Measurements from ENCODE around the gene UBAC1. TPM values are rescaled to one million over a fixed set of nuclear protein-coding genes. Genes with fewer than 3 reads are reported as not detected.

Gene UBAC1
- total and polyA plus RNA-seq, 9 of the 15 experiments (the other 6 are each of a cell fraction or from before 2014, with no cell fraction given): 94.0 to 399 (median 228) TPM

DNA sequence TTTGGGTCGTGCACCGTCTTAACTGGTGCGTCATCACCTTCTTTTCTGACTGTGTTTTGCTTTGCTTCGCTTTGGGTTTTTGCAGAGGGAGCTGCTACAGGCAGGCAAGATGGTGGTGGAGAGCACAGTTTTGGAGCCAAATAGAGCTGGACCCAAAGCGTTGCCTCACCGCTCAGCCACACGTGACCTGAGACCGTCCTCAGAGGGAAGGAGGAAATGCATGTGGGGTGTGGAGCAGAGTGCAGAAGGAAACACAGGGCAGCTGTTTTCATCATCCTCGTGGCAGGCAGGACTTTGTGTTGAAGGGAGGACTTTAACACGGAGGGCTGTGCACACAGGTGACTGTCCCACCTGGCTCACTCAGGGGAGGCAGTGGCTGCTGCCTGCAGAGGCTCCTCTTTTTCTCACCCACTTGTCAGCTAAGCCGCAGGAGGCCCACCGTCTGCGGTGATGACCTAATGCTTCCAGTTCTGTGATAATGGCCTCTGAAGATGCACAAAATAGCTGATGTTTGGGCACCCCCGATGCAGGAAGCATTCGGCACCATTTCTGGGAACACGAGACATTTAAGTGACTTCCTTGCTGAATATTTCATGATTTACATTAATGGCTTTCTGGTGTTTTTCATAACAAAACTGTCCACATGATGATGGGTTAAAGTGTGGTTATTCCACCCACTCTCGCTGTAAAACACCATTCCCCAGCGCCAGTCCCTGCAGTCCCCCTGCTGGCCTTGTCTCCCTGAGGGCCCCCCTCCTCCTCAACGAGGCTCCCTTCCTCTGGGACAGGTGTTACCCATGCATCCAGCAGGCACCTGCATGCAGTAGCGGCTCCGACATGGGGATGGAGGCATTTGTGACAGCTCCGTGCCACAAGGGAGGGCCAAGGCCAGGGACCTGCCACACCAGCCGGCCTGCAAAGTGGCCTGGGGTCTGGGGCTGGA, 12.4 kb upstream of the UBAC1 start:
- ATAC-seq: no peak
- no peak overlapping the region for H3K27ac ChIP-seq (ENCODE audit: extremely low read depth, low read depth, low read length)
- no peak for DNase-seq (ENCODE audit: extremely low read depth in 1 of 4, low spot score in 3 of 4)
- in situ Hi-C loops (cut with MboI): no loop called here
- peaks cover 5% of the 10 kb centered on the region; the same call in 1 of the 2 replicates for H4K20me1 ChIP-seq (replicated peaks; ENCODE audit: control insufficient read depth, insufficient read depth, low read length)
- H3K4me1 ChIP-seq (replicated peaks in 1 of 2; ENCODE audit: control insufficient read depth in 2 of 2, insufficient read depth in 2 of 2, low read length in 2 of 2): peaks cover 0 to 18% of the 10 kb centered on the region in 2 experiments; a peak in 2 of 5 replicates
- no peak overlapping the region for H3K4me3 ChIP-seq
- BruUV-seq (replicated peaks): no TSS peak
- no peaks in the 10 kb centered on the region for H3K9me3 ChIP-seq (replicated peaks; ENCODE audit: control insufficient read depth, insufficient read depth, low read depth, low read length)
- ChIA-PET CTCF (ENCODE audit: low intra/inter-chr PET ratio) (no interaction called here), POLR2A (no interaction called here)
- no peaks in the 10 kb centered on the region for H3K79me2 ChIP-seq (ENCODE audit: control insufficient read depth, insufficient read depth, low read length)
- peak overlapping the region in 1 of 2 experiments; percentile 52; a peak in 1 of 4 replicates for H3K9ac ChIP-seq (ENCODE audit: insufficient read depth in 1 of 2, low read depth in 2 of 2, low read length in 2 of 2)
- H2AFZ ChIP-seq (ENCODE audit: low read depth, low read length): no peak overlapping the region
- no peaks in the 10 kb centered on the region for H3K36me3 ChIP-seq (ENCODE audit: control insufficient read depth, insufficient read depth, low read length)
- no peaks in the 10 kb centered on the region for H3K9me1 ChIP-seq (ENCODE audit: control insufficient read depth, insufficient read depth, low read length)
- H3K27me3 ChIP-seq (ENCODE audit: control insufficient read depth in 2 of 2, insufficient read depth in 2 of 2, low read length in 2 of 2): peaks cover 17 to 44% of the 10 kb centered on the region in 2 experiments; a peak in 3 of 5 replicates
- intact Hi-C loops (cut with micrococcal nuclease): no loop called here
- WGBS (ENCODE audit: insufficient coverage, low coverage, missing lambda C conversion rate): 5% methylated on average over 23 of the region's 23 CpGs
- no peak overlapping the region for H3K4me2 ChIP-seq (ENCODE audit: insufficient read depth, low read length)
- FAIRE-seq: no peak
- TF ChIP-seq, protein P1, sequence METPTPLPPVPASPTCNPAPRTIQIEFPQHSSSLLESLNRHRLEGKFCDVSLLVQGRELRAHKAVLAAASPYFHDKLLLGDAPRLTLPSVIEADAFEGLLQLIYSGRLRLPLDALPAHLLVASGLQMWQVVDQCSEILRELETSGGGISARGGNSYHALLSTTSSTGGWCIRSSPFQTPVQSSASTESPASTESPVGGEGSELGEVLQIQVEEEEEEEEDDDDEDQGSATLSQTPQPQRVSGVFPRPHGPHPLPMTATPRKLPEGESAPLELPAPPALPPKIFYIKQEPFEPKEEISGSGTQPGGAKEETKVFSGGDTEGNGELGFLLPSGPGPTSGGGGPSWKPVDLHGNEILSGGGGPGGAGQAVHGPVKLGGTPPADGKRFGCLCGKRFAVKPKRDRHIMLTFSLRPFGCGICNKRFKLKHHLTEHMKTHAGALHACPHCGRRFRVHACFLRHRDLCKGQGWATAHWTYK (CRISPR knock-in tag; IDR thresholded peaks at IDR 0.05): no peak
- TF ChIP-seq NFATC3 (IDR thresholded peaks at IDR 0.05) (no peak), TBL1XR1 (IDR thresholded peaks at IDR 0.05; ENCODE audit: low read length in 2 of 2) (no peak), KAT8 (IDR thresholded peaks at IDR 0.05; ENCODE audit: low read depth) (no peak), ZNF76 (CRISPR knock-in tag; IDR thresholded peaks at IDR 0.05; ENCODE audit: borderline replicate concordance) (no peak), HNRNPK (IDR thresholded peaks at IDR 0.05; ENCODE audit: low read depth, low read length, poor library complexity, severe bottlenecking) (no peak), MECOM (CRISPR knock-in tag; IDR thresholded peaks at IDR 0.05) (no peak), DNMT1 (IDR thresholded peaks at IDR 0.05) (no peak), TAF15 (IDR thresholded peaks at IDR 0.05; ENCODE audit: low read depth, low read length) (no peak), SIRT6 (IDR thresholded peaks at IDR 0.05; ENCODE audit: low read depth, low read length) (no peak), RB1 (IDR thresholded peaks at IDR 0.05; ENCODE audit: low read depth) (no peak), MAFK (IDR thresholded peaks at IDR 0.05; ENCODE audit: low read length) (no peak), KDM2B (CRISPR knock-in tag; IDR thresholded peaks at IDR 0.05) (no peak), CEBPB (tag; IDR thresholded peaks at IDR 0.05) (no peak), SRF (CRISPR knock-in tag; IDR thresholded peaks at IDR 0.05) (no peak), RAD51 (IDR thresholded peaks at IDR 0.05; ENCODE audit: borderline replicate concordance, low read depth) (peak; percentile 32; the same call in 1 of the 2 replicates)
- TF ChIP-seq, protein P2, sequence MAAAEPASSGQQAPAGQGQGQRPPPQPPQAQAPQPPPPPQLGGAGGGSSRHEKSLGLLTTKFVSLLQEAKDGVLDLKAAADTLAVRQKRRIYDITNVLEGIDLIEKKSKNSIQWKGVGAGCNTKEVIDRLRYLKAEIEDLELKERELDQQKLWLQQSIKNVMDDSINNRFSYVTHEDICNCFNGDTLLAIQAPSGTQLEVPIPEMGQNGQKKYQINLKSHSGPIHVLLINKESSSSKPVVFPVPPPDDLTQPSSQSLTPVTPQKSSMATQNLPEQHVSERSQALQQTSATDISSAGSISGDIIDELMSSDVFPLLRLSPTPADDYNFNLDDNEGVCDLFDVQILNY (CRISPR knock-in tag; IDR thresholded peaks at IDR 0.05): no peak
- TF ChIP-seq, protein P3, sequence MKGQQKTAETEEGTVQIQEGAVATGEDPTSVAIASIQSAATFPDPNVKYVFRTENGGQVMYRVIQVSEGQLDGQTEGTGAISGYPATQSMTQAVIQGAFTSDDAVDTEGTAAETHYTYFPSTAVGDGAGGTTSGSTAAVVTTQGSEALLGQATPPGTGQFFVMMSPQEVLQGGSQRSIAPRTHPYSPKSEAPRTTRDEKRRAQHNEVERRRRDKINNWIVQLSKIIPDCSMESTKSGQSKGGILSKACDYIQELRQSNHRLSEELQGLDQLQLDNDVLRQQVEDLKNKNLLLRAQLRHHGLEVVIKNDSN (CRISPR knock-in tag; IDR thresholded peaks at IDR 0.05): peak; percentile 82
- TF ChIP-seq, protein P4, sequence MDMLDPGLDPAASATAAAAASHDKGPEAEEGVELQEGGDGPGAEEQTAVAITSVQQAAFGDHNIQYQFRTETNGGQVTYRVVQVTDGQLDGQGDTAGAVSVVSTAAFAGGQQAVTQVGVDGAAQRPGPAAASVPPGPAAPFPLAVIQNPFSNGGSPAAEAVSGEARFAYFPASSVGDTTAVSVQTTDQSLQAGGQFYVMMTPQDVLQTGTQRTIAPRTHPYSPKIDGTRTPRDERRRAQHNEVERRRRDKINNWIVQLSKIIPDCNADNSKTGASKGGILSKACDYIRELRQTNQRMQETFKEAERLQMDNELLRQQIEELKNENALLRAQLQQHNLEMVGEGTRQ (CRISPR knock-in tag; IDR thresholded peaks at IDR 0.05): peak; percentile 70
